ENCODE results near the gene HOXB7. TPM values are rescaled to one million over a fixed set of nuclear protein-coding genes. Genes with fewer than 3 reads are reported as not detected.

The HOXB7 gene
- total RNA-seq, 1 donor from 2014 or later, result 0.30 TPM

- intact Hi-C loops (cut with micrococcal nuclease), result no loop called here
- ATAC-seq (no peak), DNase-seq (no peak)
Observed at GRCh38 chr17:48637323-48638260, 26.8 kb upstream of the HOXB7 start.

DNA sequence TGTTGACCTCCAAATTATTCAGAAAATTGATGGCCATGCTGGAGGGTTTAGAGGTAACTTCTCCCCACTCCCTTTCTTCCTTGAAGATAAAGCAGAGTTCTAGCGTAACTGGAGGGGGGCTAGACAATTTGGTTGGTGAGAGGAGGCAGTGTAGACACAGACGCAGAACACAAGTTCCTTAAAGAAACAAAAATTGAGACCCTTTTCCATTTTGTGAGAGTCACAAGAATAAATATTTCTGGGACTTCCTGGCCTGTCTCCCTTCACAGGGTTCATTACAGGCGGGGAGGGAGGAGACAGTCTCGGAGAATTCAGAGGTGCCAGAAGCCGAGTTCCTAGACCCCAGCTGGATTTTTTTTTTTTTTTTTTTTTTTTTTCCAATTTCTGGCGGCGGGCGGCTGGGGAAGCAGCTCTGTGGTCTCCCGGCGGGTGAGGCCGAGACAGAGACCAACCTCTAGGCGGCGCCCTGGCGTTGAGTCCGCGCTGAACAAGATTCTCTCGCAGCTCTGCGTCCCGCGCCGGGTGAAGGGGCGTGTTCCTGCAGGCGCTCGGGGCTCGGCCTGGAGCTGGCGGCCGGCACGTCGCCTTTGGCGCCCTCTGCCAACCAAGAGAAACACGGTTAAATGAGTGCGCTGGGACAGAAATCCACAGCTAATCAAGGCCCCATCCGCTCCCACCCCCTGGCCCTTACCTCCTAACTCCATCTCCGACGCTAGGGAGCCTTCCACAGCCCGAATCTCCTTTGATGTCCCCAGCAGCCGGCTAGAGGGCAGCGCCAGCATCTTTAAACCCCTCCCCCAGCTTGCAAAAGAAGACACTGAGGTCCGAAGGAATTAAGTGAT is 25.6 kb upstream of the HOXB7 start:
- intact Hi-C loops (cut with micrococcal nuclease), result no loop called here
- DNase-seq (peak; percentile 69), ATAC-seq (no peak)

- intact Hi-C loops (cut with micrococcal nuclease), result no loop called here
- no peak for DNase-seq
- no peak for ATAC-seq
Observed at GRCh38 chr17:48634493-48635208, 23.8 kb upstream of the HOXB7 start.

GRCh38 chr17:48633266-48633677 is 22.5 kb upstream of the HOXB7 start:
- no peak for DNase-seq
- no peak for ATAC-seq
- intact Hi-C loops (cut with micrococcal nuclease), result no loop called here

DNA sequence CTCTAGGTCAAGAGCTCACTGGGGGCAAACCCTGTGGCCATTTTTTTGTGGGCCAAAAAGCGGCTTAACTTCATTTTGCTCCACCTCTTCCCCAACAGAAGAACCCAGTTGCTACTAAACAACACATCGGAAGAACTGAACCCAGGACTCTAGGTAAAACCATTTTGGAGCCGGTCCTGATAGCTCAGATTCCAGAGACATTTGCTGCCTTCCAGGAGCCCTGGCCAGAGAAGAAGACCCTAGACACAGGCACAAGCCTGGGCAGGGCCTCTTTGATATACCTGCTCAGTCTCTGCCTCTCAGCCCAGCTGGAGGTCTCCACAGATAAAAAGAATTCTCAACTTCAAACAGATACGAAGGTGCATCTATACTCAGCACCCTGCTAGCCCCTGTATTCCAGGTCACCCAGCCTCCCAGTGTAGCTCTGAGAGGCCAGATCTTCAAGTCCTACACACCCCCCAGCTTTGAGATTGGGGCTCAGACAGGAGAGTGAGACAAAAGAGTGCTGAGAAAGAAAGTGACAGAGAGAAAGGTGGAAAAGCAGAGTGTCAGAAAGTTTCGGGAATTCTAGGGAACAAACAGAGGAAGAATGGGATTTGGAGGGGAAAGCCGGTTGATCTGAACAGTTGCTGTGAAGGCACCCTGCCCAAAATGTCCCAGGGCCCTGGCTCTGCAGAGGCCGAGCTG is 21.9 kb upstream of the HOXB7 start:
- DNase-seq (no peak), ATAC-seq (no peak)
- intact Hi-C loops (cut with micrococcal nuclease), result no loop called here

GRCh38 chr17:48631693-48632578 is 21.1 kb upstream of the HOXB7 start:
- ATAC-seq (no peak), DNase-seq (no peak)
- intact Hi-C loops (cut with micrococcal nuclease), result no loop called here

GRCh38 chr17:48630925-48631692 is 20.3 kb upstream of the HOXB7 start:
- intact Hi-C loops (cut with micrococcal nuclease), result no loop called here
- ATAC-seq (no peak), DNase-seq (no peak)

GRCh38 chr17:48630009-48630924 is 19.4 kb upstream of the HOXB7 start:
- no peak for ATAC-seq
- DNase-seq, result no peak
- intact Hi-C loops (cut with micrococcal nuclease), result no loop called here

DNA sequence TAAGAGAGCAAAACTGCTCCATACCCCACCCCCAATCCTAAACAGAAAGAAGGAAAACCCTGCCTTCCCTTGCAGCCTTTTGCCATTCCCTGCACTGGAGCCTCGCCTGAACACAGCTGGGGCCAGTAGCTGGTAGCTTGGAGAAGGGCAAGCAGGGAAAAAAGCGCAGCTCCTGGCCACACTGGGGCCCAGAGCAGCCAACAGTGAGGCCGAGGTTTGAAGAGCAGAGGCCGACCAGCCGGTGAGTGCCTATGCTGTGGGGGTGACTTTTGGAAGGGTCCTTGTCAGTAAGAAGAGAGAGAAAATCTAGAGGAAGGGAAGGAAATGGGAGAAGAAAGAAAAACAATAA is 18.6 kb upstream of the HOXB7 start:
- no peak for DNase-seq
- ATAC-seq, result no peak
- intact Hi-C loops (cut with micrococcal nuclease), result no loop called here

DNA sequence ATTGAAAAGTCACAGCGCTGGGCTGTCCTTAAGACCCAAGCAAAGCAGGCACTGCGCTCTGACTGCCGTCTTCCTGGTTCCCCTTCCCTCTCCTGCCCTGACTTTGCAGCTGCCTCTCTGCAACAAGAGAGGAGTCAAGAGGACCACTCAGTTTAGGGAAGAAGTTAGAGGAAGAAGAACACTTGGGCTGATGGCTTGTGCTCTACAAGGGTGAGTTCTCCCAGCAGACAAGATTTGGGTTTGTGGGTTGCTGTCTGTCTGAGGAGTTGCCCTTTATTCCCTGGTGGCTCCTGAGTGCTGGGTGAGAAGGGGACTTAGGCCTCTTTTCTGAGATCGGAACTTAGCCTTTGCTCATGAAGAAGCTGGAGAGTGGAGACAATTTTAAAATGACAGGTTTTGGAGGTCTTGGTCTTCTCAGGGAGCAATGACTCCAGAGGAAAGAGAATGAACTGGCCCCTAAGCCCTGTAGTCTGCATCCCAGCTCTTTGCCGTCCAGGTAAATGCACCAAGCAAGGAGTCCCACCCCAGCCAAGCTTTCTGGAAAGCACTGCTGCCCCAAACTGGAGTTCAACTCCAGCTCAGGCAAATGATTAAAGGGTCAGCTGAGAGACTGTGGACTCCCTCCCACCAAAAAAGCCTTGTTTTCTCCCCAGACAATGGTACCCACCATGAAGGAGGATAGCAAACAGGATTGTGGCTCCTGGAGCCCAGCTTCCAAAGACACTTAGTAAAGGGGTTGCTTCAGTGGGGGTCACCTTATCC is 18.0 kb upstream of the HOXB7 start:
- DNase-seq (no peak), ATAC-seq (no peak)
- intact Hi-C loops (cut with micrococcal nuclease), result no loop called here

GRCh38 chr17:48627623-48628521 is 17.1 kb upstream of the HOXB7 start:
- intact Hi-C loops (cut with micrococcal nuclease), result no loop called here
- ATAC-seq, result no peak
- no peak for DNase-seq

DNA sequence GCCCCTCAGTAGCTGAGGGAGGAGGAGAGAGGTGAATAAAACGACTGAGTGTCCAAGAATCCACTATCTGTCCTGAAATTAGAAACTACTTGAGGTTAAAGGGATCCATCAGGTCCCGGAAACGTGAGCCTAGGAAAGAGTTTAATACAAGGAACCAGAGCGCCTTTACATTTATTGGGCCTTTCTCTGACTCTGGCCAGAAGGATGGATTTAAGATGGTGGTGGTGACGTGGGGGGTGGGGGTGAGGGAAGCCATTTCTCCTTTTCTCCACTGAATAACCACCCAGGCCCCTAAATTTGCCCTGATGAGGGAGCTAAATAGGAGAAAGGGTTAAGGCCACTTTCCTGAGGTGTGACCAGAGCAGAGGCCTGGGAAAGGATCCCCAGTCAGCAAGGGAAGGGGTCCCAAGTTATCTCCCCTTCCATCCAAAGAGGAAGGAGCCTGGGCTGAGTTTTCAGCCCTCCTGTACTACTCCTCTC is 16.3 kb upstream of the HOXB7 start:
- DNase-seq (no peak), ATAC-seq (no peak)
- intact Hi-C loops (cut with micrococcal nuclease), result no loop called here

DNA sequence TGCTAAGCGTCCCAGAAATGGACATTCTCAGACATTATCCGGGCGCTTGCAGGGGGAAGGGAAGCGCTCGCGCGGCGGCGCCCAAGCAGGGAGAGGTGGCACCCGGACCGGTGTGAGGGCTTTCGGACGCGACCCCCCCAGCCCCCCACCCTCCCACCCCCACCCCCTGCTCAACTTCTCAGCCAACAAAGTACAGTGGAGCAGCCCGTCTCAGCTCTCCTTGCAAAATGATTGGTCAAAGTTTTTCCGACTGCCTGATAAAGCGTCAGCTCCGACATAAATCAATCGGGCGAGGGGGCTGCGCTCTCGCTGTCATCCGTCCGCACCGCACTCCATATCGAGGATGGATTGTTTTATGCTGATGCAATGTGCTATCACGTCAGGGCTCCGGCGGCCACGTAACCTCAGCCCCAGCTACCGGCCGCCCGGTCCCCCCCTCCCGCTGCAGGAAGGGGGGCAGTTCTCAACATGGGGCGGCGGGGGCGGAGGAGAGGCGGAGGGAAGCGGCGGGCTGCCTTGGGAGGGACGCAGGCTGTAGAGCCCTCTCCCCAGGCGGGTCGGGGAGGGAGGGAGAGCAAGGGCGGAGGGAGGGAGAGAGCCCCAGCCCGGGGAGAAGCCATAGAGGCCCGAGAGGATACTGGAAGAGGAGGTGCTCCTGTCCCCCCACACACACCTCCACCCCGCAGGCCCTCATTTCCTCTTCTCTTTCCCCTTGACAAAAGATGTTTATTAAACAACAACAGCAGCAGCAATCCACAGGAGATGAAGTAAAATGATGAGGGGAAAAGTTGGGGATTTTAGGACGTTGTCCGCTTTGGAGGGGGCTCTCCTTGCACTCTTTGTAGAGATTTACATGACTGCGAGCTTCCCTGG is 15.7 kb upstream of the HOXB7 start, which contains the start of gene HOXB9:
Gene HOXB9 (minus strand): TSS at position 114 of the 873 bp plus-strand sequence. CDS start 89 bp downstream, at position 25.
- no peak for DNase-seq
- intact Hi-C loops (cut with micrococcal nuclease), result no loop called here
- no peak for ATAC-seq
